Endothelial cell of umbilical vein (primary cell): ENCODE measurements around the gene CCNDBP1. TPM values are rescaled to one million over a fixed set of nuclear protein-coding genes. Genes with fewer than 3 reads are reported as not detected.

Source experiments
- BruUV-seq: library from RNA; stranded (reverse); fragments of 400-500 nt; replicated peaks from 2 replicates; lab custom pipeline; 2021; lab: Mats Ljungman, UMichigan
- CTCF ChIA-PET: fragments of 300-600, 350-600 bp; sonication (Branson Sonifier 250); formaldehyde crosslinking; loops from one replicate; lab custom pipeline; 2021; ENCODE audit warnings: antibody characterized with exemption, inconsistent platforms; lab: Charles Lee
- POLR2A ChIA-PET: fragments of 300-600, 350-600 bp; sonication (Branson Sonifier 250); formaldehyde crosslinking; loops from one replicate; lab custom pipeline; 2021; ENCODE audit warnings: antibody characterized with exemption, inconsistent platforms; lab: Charles Lee
- DNase-seq: peaks from one replicate; pipeline ENCODE4 v3.0.0-alpha.2; 2011; ENCODE audit warnings: low read depth, low spot score
- FAIRE-seq: peaks from 2 replicates; lab custom pipeline; 2011; peaks lifted over from hg19 to GRCh38; lab: Jason Lieb, UNC
- H2AFZ ChIP-seq: 2 replicates; pipeline ENCODE4 v1.6.0; 2012; ENCODE audit warnings: low read depth, low read length, control low read depth, inconsistent platforms
- H3K27ac ChIP-seq: 2 replicates; pipeline ENCODE4 v1.5.1; 2011; ENCODE audit warnings: low read depth, mild to moderate bottlenecking, control low read depth, low read length, moderate library complexity; ENCODE audit not compliant: insufficient read depth
- H3K27me3 ChIP-seq, 2 experiments: 2 replicates each; pipeline versions ENCODE4 v1.6.0 to v1.6.1; 2011; ENCODE audit warnings: low read length in 2 of 2, mixed read lengths in 1 of 2; ENCODE audit not compliant: control insufficient read depth in 2 of 2, insufficient read depth in 2 of 2
- H3K36me3 ChIP-seq, 2 experiments: 2 replicates in 1 of 2; 3 replicates in 1 of 2; pipeline ENCODE4 v1.5.1; 2011; ENCODE audit warnings: low read length in 2 of 2, mild to moderate bottlenecking in 1 of 2, moderate library complexity in 1 of 2; ENCODE audit not compliant: control insufficient read depth in 2 of 2, insufficient read depth in 2 of 2; ENCODE audit errors: extremely low read depth in 1 of 2
- H3K4me1 ChIP-seq: 3 replicates; pipeline ENCODE4 v1.5.1; 2011; ENCODE audit warnings: mild to moderate bottlenecking, low read length; ENCODE audit not compliant: control insufficient read depth, insufficient read depth; ENCODE audit errors: extremely low read depth
- H3K4me2 ChIP-seq: 2 replicates; pipeline ENCODE4 v1.6.1; 2011; ENCODE audit warnings: low read length, control low read depth, mixed read lengths; ENCODE audit not compliant: insufficient read depth
- H3K4me3 ChIP-seq, 3 experiments: fragments of 200-600 bp in 1 of 3; sonication (generic), shearing (Covaris generic) in 1 of 3; replicated peaks in 1 of 3; 2 replicates each; pipeline ENCODE4 v1.5.1; 2011 to 2016; ENCODE audit warnings: control low read depth in 3 of 3, low read length in 3 of 3, mild to moderate bottlenecking in 2 of 3, inconsistent platforms in 1 of 3, low read depth in 1 of 3, moderate library complexity in 1 of 3; ENCODE audit not compliant: insufficient read depth in 1 of 3
- H3K79me2 ChIP-seq: 2 replicates; pipeline ENCODE4 v1.6.0; 2012; ENCODE audit warnings: low read length, inconsistent platforms; ENCODE audit not compliant: control insufficient read depth, insufficient read depth
- H3K9ac ChIP-seq: replicated peaks from 2 replicates; pipeline ENCODE3; 2011; ENCODE audit warnings: low read length, control low read depth; ENCODE audit not compliant: insufficient read depth; ENCODE audit errors: extremely low read depth
- H3K9me1 ChIP-seq: replicated peaks from 3 replicates; pipeline ENCODE4 v1.6.0; 2011; ENCODE audit warnings: mild to moderate bottlenecking, low read length; ENCODE audit not compliant: control insufficient read depth, insufficient read depth; ENCODE audit errors: extremely low read depth
- H3K9me3 ChIP-seq: replicated peaks from 2 replicates; pipeline ENCODE4 v1.5.1; 2012; ENCODE audit warnings: low read length, inconsistent platforms; ENCODE audit not compliant: control insufficient read depth, insufficient read depth
- H4K20me1 ChIP-seq: replicated peaks from 2 replicates; pipeline ENCODE3; 2011; ENCODE audit warnings: mild to moderate bottlenecking, low read length; ENCODE audit not compliant: control insufficient read depth, insufficient read depth; ENCODE audit errors: extremely low read depth
- EZH2 ChIP-seq: IDR thresholded peaks from 2 replicates; pipeline ENCODE4 v1.6.1; 2012; ENCODE audit warnings: borderline replicate concordance, low read depth, mild to moderate bottlenecking, moderate library complexity, low read length, inconsistent platforms; ENCODE audit not compliant: severe bottlenecking
- FOS ChIP-seq: IDR thresholded peaks from 2 replicates; pipeline ENCODE4 v1.6.1; 2011; ENCODE audit warnings: mild to moderate bottlenecking, low read length, moderate library complexity, borderline replicate concordance; ENCODE audit not compliant: insufficient read depth
- GATA2 ChIP-seq: IDR thresholded peaks from 2 replicates; pipeline ENCODE4 v1.7.0; 2011; ENCODE audit warnings: low read depth, mild to moderate bottlenecking, moderate library complexity, mixed read lengths, low read length; ENCODE audit not compliant: insufficient read length, insufficient read depth
- JUN ChIP-seq: IDR thresholded peaks from 2 replicates; pipeline ENCODE4 v1.6.1; 2011; ENCODE audit warnings: borderline replicate concordance, low read depth; ENCODE audit not compliant: insufficient read length, insufficient read depth
- MYC ChIP-seq: IDR thresholded peaks from one replicate; pipeline ENCODE4 v1.6.1; 2011; ENCODE audit warnings: mild to moderate bottlenecking, low read depth, low read length
- POLR2A ChIP-seq: IDR thresholded peaks from 2 replicates; pipeline ENCODE4 v1.6.1; 2012; ENCODE audit warnings: low read depth, mild to moderate bottlenecking, control low read depth, low read length
- POLR2AphosphoS5 ChIP-seq: IDR thresholded peaks from 2 replicates; pipeline ENCODE4 v1.6.1; 2012; ENCODE audit warnings: low read depth, mild to moderate bottlenecking, control low read depth, low read length, moderate library complexity; ENCODE audit not compliant: insufficient read depth
- dilution Hi-C: fragments of 300-500 bp; cut with MboI; formaldehyde crosslinking; loops from one replicate; pipeline ENCODE4 v1.15.0; 2019; ENCODE audit warnings: low sequenced_read_pairs; ENCODE audit not compliant: extremely low pct_ligation_motif_present
- intact Hi-C: fragments of 100-400 bp; cut with micrococcal nuclease; formaldehyde crosslinking; loops from one replicate; pipeline ENCODE4 v1.10.0; 2022
- polyA plus RNA-seq, 4 experiments: library from polyadenylated mRNA; depleted of rRNA in 3 of 4; stranded (reverse) in 3 of 4; unstranded in 1 of 4; fragments of >200 nt; gene quantifications; 2 replicates each; pipeline versions ENCODE4 v1.2.1 to v1.2.3, GENCODE V29; 2011 to 2012; ENCODE audit warnings: missing spikeins in 1 of 4
- total RNA-seq: library from RNA; stranded (reverse); gene quantifications from 2 replicates; pipeline ENCODE4 v1.2.3, GENCODE V29; 2021
- TF ChIP-seq, protein P1 (sequence below): IDR thresholded peaks from 2 replicates; pipeline ENCODE4 v1.6.1; 2011; ENCODE audit not compliant: insufficient read depth, insufficient read length
- TF ChIP-seq, protein P2 (sequence below), 2 donors: IDR thresholded peaks; 1 replicate in 1 of 2; 2 replicates in 1 of 2; pipeline ENCODE4 v1.5.1; 2011; ENCODE audit warnings: low read length in 2 of 2, mild to moderate bottlenecking in 2 of 2, moderate library complexity in 2 of 2, control low read depth in 1 of 2, inconsistent platforms in 1 of 2, low read depth in 1 of 2; ENCODE audit not compliant: insufficient read depth in 1 of 2; ENCODE audit errors: extremely low read depth in 1 of 2

The CCNDBP1 gene
- total and polyA plus RNA-seq, 2 donors (not counting 3 experiments of a cell fraction or from before 2014, with no cell fraction given): 39.9 to 54.9 TPM

DNA sequence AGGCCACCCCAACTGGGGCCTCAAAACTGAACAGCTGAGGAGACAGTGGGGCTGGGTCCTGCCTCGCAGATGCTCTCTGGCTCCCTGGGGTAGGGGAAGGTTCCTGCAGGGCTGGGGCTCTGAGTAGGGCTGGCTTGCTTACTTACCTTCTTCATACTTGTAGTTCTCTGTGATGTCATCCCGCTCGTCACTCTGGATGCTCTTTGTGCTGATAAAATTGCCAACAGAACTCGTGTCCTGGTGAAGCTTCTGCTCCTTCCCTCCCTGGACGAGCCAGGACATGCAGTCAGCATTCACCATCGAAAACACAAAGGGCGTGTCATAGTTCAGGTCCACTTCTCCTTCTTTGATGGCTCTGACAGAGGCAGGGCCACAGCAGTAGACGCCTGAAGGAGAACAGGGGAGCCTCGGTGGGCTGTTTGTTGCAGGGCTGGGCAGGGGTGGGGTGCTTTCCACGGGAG is 53.5 kb downstream of the CCNDBP1 start:
- no peak for FAIRE-seq
- POLR2A ChIA-PET: no interaction called here

More for the DNA sequence above, 53.5 kb downstream of the CCNDBP1 start:
- no peaks in the 10 kb centered on the region for H3K9me3 ChIP-seq
- no peaks in the 10 kb centered on the region for H3K79me2 ChIP-seq
- H3K4me1 ChIP-seq: no peaks in the 10 kb centered on the region
- H3K27ac ChIP-seq: no peak overlapping the region
- H3K27me3 ChIP-seq: peaks cover 0 to 5% of the 10 kb centered on the region in 2 experiments
- no peaks in the 10 kb centered on the region for H3K36me3 ChIP-seq
- no peaks in the 10 kb centered on the region for H3K9me1 ChIP-seq
- no TSS peak for BruUV-seq
- H3K9ac ChIP-seq: no peak overlapping the region
- CTCF ChIA-PET: interaction anchor here (1.1 kb wide), 2 partner anchors 9 to 47 kb away, joined by 3 to 4 read pairs; no protein-coding TSS in a partner anchor
- no peaks in the 10 kb centered on the region for H4K20me1 ChIP-seq
- no peak overlapping the region for H2AFZ ChIP-seq
- TF ChIP-seq, protein P1, sequence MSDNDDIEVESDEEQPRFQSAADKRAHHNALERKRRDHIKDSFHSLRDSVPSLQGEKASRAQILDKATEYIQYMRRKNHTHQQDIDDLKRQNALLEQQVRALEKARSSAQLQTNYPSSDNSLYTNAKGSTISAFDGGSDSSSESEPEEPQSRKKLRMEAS: no peak
- no peak for TF ChIP-seq POLR2A
- TF ChIP-seq POLR2AphosphoS5: no peak
- no peak for TF ChIP-seq FOS
- TF ChIP-seq GATA2: no peak
- no peak for TF ChIP-seq JUN
- TF ChIP-seq, protein P2, sequence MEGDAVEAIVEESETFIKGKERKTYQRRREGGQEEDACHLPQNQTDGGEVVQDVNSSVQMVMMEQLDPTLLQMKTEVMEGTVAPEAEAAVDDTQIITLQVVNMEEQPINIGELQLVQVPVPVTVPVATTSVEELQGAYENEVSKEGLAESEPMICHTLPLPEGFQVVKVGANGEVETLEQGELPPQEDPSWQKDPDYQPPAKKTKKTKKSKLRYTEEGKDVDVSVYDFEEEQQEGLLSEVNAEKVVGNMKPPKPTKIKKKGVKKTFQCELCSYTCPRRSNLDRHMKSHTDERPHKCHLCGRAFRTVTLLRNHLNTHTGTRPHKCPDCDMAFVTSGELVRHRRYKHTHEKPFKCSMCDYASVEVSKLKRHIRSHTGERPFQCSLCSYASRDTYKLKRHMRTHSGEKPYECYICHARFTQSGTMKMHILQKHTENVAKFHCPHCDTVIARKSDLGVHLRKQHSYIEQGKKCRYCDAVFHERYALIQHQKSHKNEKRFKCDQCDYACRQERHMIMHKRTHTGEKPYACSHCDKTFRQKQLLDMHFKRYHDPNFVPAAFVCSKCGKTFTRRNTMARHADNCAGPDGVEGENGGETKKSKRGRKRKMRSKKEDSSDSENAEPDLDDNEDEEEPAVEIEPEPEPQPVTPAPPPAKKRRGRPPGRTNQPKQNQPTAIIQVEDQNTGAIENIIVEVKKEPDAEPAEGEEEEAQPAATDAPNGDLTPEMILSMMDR (IDR thresholded peaks at IDR 0.05; ENCODE audit: extremely low read depth in 1 of 2, insufficient read depth in 1 of 2, low read depth in 1 of 2, low read length in 2 of 2): no peak
- TF ChIP-seq EZH2: no peak
- no peak for TF ChIP-seq MYC
- H3K4me3 ChIP-seq: no peak overlapping the region
- dilution Hi-C loops (no loop called here), intact Hi-C loops (no loop called here)
- no peak overlapping the region for H3K4me2 ChIP-seq
- DNase-seq: no peak
